H9 (cell line): ENCODE data around the gene FAM221B. TPM values are rescaled to one million over a fixed set of nuclear protein-coding genes. Genes with fewer than 3 reads are reported as not detected.

ENCODE experiments used
- DNase-seq: peaks from one replicate; pipeline ENCODE4 v3.0.0-alpha.2; 2017
- H2AFZ ChIP-seq: one replicate; pipeline ENCODE4 v1.6.1; 2013; ENCODE audit warnings: mild to moderate bottlenecking, low read length, control low read depth, moderate library complexity
- H2AK5ac ChIP-seq: 2 replicates; pipeline ENCODE4 v1.6.1; 2013; ENCODE audit warnings: low read length, control low read depth, mixed read lengths; ENCODE audit not compliant: insufficient read length
- H2BK120ac ChIP-seq: one replicate; pipeline ENCODE4 v1.6.1; 2013; ENCODE audit warnings: low read depth, mild to moderate bottlenecking, low read length, control low read depth, inconsistent platforms; ENCODE audit not compliant: poor library complexity, severe bottlenecking
- H2BK12ac ChIP-seq: 2 replicates; pipeline ENCODE4 v1.6.1; 2013; ENCODE audit warnings: low read length, control low read depth, mixed read lengths, low read depth; ENCODE audit not compliant: insufficient read length
- H2BK15ac ChIP-seq: 2 replicates; pipeline ENCODE4 v1.6.1; 2013; ENCODE audit warnings: low read depth, low read length, control low read depth
- H2BK20ac ChIP-seq: one replicate; pipeline ENCODE4 v1.6.1; 2013; ENCODE audit warnings: low read depth, mild to moderate bottlenecking, low read length, control low read depth, inconsistent platforms; ENCODE audit not compliant: poor library complexity, severe bottlenecking
- H2BK5ac ChIP-seq: 2 replicates; pipeline ENCODE4 v1.6.1; 2013; ENCODE audit warnings: low read length, control low read depth, mixed read lengths; ENCODE audit not compliant: insufficient read length
- H3K14ac ChIP-seq: 2 replicates; pipeline ENCODE4 v1.6.1; 2013; ENCODE audit warnings: low read length, control low read depth; ENCODE audit not compliant: insufficient read depth
- H3K18ac ChIP-seq: 2 replicates; pipeline ENCODE4 v1.6.1; 2013; ENCODE audit warnings: low read depth, mild to moderate bottlenecking, mixed read lengths, low read length, control low read depth; ENCODE audit not compliant: insufficient read length
- H3K23ac ChIP-seq: 2 replicates; pipeline ENCODE4 v1.6.1; 2013; ENCODE audit warnings: low read length, control low read depth, mixed read lengths, low read depth; ENCODE audit not compliant: insufficient read length
- H3K23me2 ChIP-seq: 2 replicates; pipeline ENCODE4 v1.6.1; 2013; ENCODE audit warnings: low read depth, mild to moderate bottlenecking, mixed read lengths, low read length, control low read depth; ENCODE audit not compliant: insufficient read length, poor library complexity, severe bottlenecking
- H3K27ac ChIP-seq: 2 replicates; pipeline ENCODE4 v1.5.1; 2013; ENCODE audit warnings: low read length, control low read depth, mixed read lengths, low read depth; ENCODE audit not compliant: insufficient read length
- H3K27me3 ChIP-seq: 2 replicates; pipeline ENCODE4 v1.6.1; 2013; ENCODE audit warnings: low read length, control low read depth, inconsistent platforms; ENCODE audit not compliant: insufficient read depth
- H3K4ac ChIP-seq: 2 replicates; pipeline ENCODE4 v1.6.1; 2013; ENCODE audit warnings: low read depth, mild to moderate bottlenecking, control low read depth, inconsistent platforms, low read length, moderate library complexity
- H3K4me1 ChIP-seq: 2 replicates; pipeline ENCODE4 v1.6.1; 2013; ENCODE audit warnings: low read length, control low read depth, inconsistent platforms; ENCODE audit not compliant: insufficient read depth
- H3K4me2 ChIP-seq: 2 replicates; pipeline ENCODE4 v1.6.1; 2013; ENCODE audit warnings: low read length, control low read depth, mixed read lengths; ENCODE audit not compliant: insufficient read length, insufficient read depth
- H3K56ac ChIP-seq: 2 replicates; pipeline ENCODE4 v1.6.1; 2013; ENCODE audit warnings: low read depth, mild to moderate bottlenecking, mixed read lengths, low read length, control low read depth; ENCODE audit not compliant: insufficient read length
- H3K79me1 ChIP-seq: 2 replicates; pipeline ENCODE4 v1.6.1; 2013; ENCODE audit warnings: low read depth, mild to moderate bottlenecking, moderate library complexity, low read length, control low read depth, inconsistent platforms; ENCODE audit not compliant: insufficient read depth, poor library complexity, severe bottlenecking
- H3K79me2 ChIP-seq: 2 replicates; pipeline ENCODE4 v1.6.1; 2013; ENCODE audit warnings: low read length, control low read depth, inconsistent platforms; ENCODE audit not compliant: insufficient read depth
- H3K9ac ChIP-seq: 2 replicates; pipeline ENCODE4 v1.6.1; 2013; ENCODE audit warnings: low read length, control low read depth, mixed read lengths; ENCODE audit not compliant: insufficient read length; ENCODE audit errors: extremely low read depth
- H3K9me3 ChIP-seq: one replicate; pipeline ENCODE4 v1.6.1; 2013; ENCODE audit warnings: low read depth, low read length, inconsistent platforms; ENCODE audit not compliant: control insufficient read depth
- H3T11ph ChIP-seq: one replicate; pipeline ENCODE4 v1.6.1; 2013; ENCODE audit warnings: mild to moderate bottlenecking, low read length, control low read depth, inconsistent platforms
- H4K20me1 ChIP-seq: one replicate; pipeline ENCODE4 v1.6.1; 2013; ENCODE audit not compliant: control insufficient read depth, insufficient read length, insufficient read depth
- H4K5ac ChIP-seq: 2 replicates; pipeline ENCODE4 v1.6.1; 2013; ENCODE audit warnings: low read depth, mild to moderate bottlenecking, mixed read lengths, low read length, control low read depth; ENCODE audit not compliant: insufficient read length
- H4K8ac ChIP-seq: replicated peaks from 2 replicates; pipeline ENCODE4 v1.6.1; 2013; ENCODE audit warnings: low read length, control low read depth, mixed read lengths, low read depth; ENCODE audit not compliant: insufficient read length
- H4K91ac ChIP-seq: 2 replicates; pipeline ENCODE4 v1.6.1; 2013; ENCODE audit warnings: low read depth, mild to moderate bottlenecking, moderate library complexity, mixed read lengths, low read length, control low read depth; ENCODE audit not compliant: insufficient read length
- H3K27ac Mint-ChIP-seq, 3 experiments: 2 replicates in 2 of 3; 3 replicates in 1 of 3; pipeline ENCODE4 v1.8.0; 2020 to 2021; ENCODE audit warnings: mixed read lengths in 3 of 3, mild to moderate bottlenecking in 1 of 3, moderate library complexity in 1 of 3
- H3K27me3 Mint-ChIP-seq: 2 replicates; pipeline ENCODE4 v1.8.0; 2021; ENCODE audit warnings: low read depth, mild to moderate bottlenecking, moderate library complexity, mixed read lengths
- H3K36me3 Mint-ChIP-seq, 3 experiments: 2 replicates in 2 of 3; 3 replicates in 1 of 3; pipeline ENCODE4 v1.8.0; 2020 to 2021; ENCODE audit warnings: low read depth in 3 of 3, mixed read lengths in 3 of 3; ENCODE audit not compliant: insufficient read depth in 1 of 3
- H3K4me1 Mint-ChIP-seq, 2 experiments: 2 replicates each; pipeline ENCODE4 v1.8.0; 2020; ENCODE audit warnings: mixed read lengths in 2 of 2
- H3K4me3 Mint-ChIP-seq, 2 experiments: 2 replicates in 1 of 2; 3 replicates in 1 of 2; pipeline ENCODE4 v1.8.0; 2020 to 2021; ENCODE audit warnings: mild to moderate bottlenecking in 2 of 2, mixed read lengths in 2 of 2, moderate library complexity in 1 of 2
- H3K9me3 Mint-ChIP-seq, 2 experiments: 2 replicates in 1 of 2; 3 replicates in 1 of 2; pipeline ENCODE4 v1.8.0; 2020; ENCODE audit warnings: mild to moderate bottlenecking in 2 of 2, mixed read lengths in 2 of 2, moderate library complexity in 1 of 2
- WGBS: extraction: QIAGEN DNeasy Blood & Tissue Kit; methylation state at CpG from one replicate; pipeline ENCODE4 v1.1.7; 2013; ENCODE audit warnings: missing lambda C conversion rate, low lambda C conversion rate, mixed read lengths; ENCODE audit not compliant: insufficient read length; ENCODE audit errors: extremely low coverage; 5-methylcytosine and 5-hydroxymethylcytosine counted together
- total RNA-seq: library from RNA; stranded (reverse); gene quantifications from 2 replicates; pipeline ENCODE4 v1.2.1, GENCODE V29; 2021
- TF ChIP-seq, protein P1 (sequence below): fragments of 200-600 bp; sonication (generic); conservative IDR thresholded peaks from 3 replicates; pipeline ENCODE4 v1.8.0; 2021; ENCODE audit warnings: antibody characterized with exemption, mild to moderate bottlenecking

Gene FAM221B
- total RNA-seq, 1 experiment from 2014 or later: not detected

DNA sequence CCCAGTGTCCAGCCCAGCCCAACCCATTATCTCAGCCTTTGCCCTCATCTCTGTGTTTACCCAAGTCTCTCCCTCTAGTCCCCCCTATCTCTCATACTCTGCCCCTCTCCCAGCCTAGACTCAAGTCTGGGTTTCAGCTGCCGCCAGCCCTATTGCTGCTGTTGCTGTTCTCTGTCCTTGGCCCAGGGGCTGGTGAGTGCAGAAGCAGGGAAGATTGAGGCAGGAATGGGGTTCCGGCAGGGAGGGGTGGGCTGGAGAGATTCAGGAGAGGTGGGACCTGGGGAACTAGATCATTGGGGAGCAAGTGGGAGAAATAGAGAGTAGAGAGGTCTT is 1.2 kb upstream of the FAM221B start:
- peak overlapping the region in 1 of 3 experiments; percentile 65; a peak in 2 of 7 replicates for H3K27ac Mint-ChIP-seq
- no peaks in the 10 kb centered on the region; a peak in 1 of 5 replicates for H3K9me3 Mint-ChIP-seq
- Histone ChIP-seq H2BK20ac (no peak overlapping the region), H2AK5ac (no peak overlapping the region), H3K23me2 (peaks cover 12% of the 10 kb centered on the region), H3K4me2 (peak overlapping the region; percentile 77), H3K9me3 (no peaks in the 10 kb centered on the region), H3K27ac (no peak overlapping the region), H3K4me1 (0 out of 2 replicates have a peak, but pooled peaks cover 2% of the 10 kb centered on the region), H4K91ac (no peak overlapping the region), H3T11ph (no peak overlapping the region), H4K20me1 (no peaks in the 10 kb centered on the region), H2BK12ac (no peak overlapping the region), H3K23ac (no peak overlapping the region), H3K18ac (no peak overlapping the region), H4K5ac (no peak overlapping the region), H3K4ac (no peak overlapping the region), H3K79me2 (no peaks in the 10 kb centered on the region), H4K8ac (no peak overlapping the region), H2BK5ac (no peak overlapping the region), H2BK15ac (no peak overlapping the region), H3K9ac (peak overlapping the region; percentile 66), H3K27me3 (no peaks in the 10 kb centered on the region), H3K14ac (no peak overlapping the region), H2BK120ac (no peak overlapping the region), H3K56ac (no peak overlapping the region), H2AFZ (no peak overlapping the region), H3K79me1 (no peaks in the 10 kb centered on the region)
- DNase-seq: no peak
- no peaks in the 10 kb centered on the region for H3K36me3 Mint-ChIP-seq
- H3K4me3 Mint-ChIP-seq: peak overlapping the region; percentile 71 to 87
- peaks cover 30 to 35% of the 10 kb centered on the region in 2 experiments for H3K4me1 Mint-ChIP-seq
- TF ChIP-seq, protein P1, sequence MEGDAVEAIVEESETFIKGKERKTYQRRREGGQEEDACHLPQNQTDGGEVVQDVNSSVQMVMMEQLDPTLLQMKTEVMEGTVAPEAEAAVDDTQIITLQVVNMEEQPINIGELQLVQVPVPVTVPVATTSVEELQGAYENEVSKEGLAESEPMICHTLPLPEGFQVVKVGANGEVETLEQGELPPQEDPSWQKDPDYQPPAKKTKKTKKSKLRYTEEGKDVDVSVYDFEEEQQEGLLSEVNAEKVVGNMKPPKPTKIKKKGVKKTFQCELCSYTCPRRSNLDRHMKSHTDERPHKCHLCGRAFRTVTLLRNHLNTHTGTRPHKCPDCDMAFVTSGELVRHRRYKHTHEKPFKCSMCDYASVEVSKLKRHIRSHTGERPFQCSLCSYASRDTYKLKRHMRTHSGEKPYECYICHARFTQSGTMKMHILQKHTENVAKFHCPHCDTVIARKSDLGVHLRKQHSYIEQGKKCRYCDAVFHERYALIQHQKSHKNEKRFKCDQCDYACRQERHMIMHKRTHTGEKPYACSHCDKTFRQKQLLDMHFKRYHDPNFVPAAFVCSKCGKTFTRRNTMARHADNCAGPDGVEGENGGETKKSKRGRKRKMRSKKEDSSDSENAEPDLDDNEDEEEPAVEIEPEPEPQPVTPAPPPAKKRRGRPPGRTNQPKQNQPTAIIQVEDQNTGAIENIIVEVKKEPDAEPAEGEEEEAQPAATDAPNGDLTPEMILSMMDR: no peak
- H3K27me3 Mint-ChIP-seq: peaks cover 2% of the 10 kb centered on the region
- no CpG with 5 or more reads among the region's 2 CpGs for WGBS
